Measurements from ENCODE around the gene SLC4A4.

- no peak for TF ChIP-seq SUZ12 (IDR thresholded peaks at IDR 0.05)
- TF ChIP-seq BHLHE40 (IDR thresholded peaks at IDR 0.05; ENCODE audit: borderline replicate concordance): no peak
- no peak for TF ChIP-seq SP1 (IDR thresholded peaks at IDR 0.05)
Measured at GRCh38 chr4:71396382-71396781, 57.6 kb downstream of the SLC4A4 start.

Measured in HEK293T (cell line).